Raji (cell line): ENCODE measurements around the gene ATF6.

ENCODE experiments used
- POLR2A ChIP-seq: IDR thresholded peaks from 2 replicates; pipeline ENCODE4 v1.6.1; 2011; ENCODE audit warnings: low read depth, low read length, control low read depth; ENCODE audit not compliant: insufficient read depth

ATF6 gene

DNA sequence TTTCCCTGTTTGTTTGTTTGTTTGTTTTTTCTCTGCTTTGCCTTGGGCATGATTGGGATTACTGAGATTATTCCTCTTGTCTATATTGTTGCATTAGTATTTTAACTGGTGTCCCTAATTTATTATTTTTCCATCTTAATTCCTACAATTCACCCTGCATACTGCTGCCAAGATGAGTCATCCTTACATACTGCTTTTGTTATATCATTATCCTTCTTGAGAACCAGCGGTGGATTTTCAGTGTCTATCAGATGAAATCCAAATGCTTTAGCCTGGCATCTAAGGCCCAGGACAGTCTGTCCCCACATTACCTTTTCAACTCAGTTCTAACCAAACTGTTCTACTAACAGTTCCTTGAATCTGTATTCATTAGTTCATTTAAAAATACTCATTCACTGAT is 155.9 kb downstream of the ATF6 start:
- no peak for TF ChIP-seq POLR2A

DNA sequence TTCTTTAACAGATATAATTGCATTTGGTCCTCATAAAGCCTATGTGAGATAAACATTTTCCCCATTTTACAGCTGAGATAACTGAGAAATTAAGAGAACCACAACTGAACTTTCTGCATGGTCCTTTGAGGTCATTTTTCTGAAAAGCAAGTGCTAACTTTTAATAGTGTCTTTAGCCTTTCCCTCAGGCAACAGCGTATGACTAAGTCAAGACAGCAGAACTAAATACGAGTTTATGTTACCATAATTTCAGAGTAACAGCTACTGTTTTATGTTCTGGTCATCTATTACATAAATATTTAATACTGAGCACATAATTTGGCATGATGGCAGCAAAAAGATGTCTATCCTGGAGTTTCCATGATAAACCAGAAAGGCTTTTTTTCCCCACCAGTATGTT is 161.9 kb downstream of the ATF6 start:
- TF ChIP-seq POLR2A, result no peak

DNA sequence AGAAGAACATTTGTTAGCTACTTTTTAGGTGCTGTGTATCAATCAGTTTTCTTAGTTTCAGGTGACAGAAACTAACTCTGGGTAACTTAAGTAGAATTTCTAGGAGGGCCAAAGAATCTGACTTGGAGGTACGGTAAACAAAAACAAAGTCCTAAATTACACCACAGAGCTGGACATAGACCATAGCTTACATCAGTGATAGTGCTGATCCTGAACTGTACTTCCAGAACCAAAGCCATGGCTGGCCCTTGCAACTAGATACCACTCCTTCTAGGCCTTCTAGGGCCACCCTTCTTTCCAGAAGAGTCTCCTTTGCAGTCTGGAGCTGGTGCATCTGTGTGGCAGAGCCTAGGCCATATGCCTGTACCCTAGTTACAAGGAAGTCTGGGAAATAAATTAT is 163.0 kb downstream of the ATF6 start:
- TF ChIP-seq POLR2A, result no peak

DNA sequence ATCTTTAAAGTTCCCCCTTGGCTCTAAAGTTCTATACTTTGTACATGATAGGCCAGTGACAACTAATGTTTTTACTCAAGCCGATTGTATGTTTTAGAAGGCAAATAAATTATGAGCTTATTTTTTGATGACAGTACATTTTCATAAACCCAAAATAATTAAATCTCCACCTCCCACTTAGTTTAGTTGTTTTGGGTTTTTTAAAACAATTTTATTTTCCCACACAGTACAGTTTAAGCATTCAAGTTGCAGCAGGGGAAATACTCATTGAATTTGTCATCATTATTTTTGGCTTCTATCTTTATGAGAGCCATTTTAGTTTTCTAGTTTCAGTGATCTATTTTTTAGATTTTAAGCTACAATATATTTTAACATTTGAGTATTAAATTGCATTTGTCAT is 163.9 kb downstream of the ATF6 start:
- TF ChIP-seq POLR2A, result no peak

DNA sequence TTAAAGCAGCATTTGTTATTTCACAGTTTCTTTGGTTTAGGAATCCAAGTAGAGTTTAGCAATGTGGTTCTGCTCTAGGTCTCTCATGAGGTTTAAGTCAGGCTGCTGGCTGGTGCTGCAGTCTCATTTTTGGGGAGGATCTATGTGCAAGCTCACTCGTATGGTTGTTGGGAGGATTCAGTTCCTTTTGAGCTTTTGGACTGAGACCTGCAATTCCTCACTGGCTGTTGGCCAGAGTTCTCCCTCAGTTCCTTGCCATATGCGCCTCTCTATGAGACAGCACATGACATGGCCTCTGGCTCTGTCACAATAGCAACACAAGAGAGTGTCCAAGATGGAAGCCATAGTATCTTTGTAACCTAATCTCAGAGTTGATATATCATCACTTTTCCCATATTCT is 166.5 kb downstream of the ATF6 start:
- TF ChIP-seq POLR2A, result no peak

DNA sequence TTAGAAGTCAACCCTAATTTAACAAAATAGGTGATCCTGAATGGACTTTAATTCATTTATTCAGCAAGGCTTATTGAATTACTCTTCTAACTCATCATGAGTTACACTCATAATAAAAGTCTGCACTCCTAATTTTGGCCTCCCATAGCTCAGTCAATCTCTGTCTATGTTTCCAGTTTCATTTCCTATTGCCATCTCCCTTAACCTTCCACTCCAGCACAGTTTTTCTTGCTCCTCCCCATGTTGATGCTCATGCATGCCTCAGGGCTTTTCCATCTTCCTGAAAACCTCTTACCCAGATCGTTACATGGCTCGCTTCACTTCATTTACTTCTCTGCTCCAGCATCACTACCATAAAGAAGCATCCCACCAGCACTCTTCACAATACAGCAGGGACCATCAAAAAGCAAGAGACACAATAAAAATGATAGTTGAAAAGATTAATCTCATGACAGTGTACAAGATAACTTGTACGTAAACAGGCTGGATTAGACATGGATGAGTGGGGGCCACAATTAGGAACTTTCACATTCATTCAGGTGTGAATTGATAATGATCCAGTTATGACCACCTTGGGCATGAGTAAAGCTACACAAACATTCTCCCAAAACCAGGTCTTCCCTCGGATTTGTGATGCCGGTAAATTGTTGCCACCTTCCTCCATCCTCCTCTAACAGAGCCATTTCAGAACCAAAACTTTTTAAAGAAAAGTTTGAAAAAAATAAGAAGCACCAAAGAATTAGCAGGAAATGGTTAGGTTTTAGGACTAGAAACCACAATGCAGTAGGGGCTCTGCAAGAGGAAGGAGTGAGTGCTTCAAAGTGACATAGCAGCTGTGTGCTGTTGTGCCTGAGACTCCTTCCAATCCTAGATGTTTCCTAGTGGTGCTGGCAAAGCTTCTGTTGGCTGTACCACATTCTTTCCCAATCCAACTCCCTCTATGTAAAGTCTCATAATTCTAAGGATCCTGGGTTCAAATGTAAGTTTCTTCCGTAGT is 167.8 kb downstream of the ATF6 start:
- TF ChIP-seq POLR2A, result no peak

DNA sequence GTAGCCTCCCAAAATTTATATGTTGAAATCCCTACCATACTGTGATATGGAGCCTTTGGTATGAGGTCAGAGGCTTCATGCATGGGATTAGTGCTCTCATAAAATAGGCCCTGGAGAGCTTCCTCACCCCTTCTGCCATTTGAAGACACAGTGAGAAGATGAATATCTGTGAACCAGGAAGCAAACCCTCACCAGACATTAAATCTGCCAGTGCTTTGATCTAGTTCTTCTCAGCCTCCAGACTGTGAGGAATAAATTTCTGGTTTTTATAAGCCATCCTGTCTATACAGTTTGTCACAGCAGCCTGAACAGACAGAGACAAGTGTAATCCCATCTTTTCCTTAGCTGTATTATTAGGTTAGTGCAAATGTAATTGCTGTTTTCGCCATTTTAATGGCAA is 169.1 kb downstream of the ATF6 start:
- TF ChIP-seq POLR2A, result no peak

DNA sequence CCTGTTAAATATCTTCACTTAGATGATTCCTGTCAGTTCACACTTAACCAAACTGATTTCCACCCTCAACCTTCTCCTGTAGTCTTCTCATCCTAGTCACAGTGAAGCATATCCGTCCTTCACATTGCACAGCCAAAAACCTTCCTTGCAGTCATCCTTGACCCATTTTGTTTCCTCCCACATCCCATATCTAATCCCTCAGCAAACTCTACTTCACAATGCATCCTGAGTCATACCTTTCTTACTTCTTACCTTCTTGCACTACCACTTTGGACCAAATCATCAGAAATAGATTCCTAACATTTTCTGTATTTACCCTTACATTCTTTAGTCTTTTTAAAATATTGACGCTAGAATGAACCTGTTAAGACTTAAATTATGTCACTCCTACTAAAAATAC is 170.7 kb downstream of the ATF6 start:
- TF ChIP-seq POLR2A, result no peak

DNA sequence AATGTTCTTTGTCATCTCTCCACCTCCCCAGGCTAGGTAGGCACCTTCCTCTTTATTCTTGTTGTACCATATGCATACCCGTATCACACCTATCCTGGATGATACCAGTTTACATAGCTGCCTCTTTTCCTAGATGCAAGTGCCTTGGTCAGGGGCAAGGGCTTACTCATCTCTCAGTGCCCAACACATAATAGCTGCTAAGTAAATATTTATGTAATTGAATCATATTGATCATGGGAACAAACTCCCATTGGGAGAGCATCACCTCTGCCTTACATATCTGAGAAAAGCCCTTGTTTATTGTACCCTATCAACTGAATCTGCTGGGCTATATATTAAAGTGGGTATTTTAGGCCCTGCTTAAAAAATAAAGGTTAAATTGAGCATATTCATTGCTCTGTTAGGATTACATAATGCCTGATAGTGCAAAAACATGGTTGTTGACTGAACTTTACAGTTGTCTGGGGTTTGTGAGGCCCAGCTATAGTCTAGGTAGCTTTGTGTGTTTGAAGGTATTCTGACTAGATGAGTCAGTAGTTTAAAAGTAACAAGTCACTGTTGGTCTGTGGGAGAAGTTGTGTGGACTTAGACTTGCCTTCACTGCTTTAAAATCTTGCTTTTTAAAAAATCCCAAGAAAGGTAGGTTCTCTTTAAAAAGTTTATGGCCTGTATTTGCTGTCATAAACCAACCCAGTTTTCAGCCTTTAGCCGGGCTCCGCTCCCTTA is 174.9 kb downstream of the ATF6 start:
- no peak for TF ChIP-seq POLR2A

DNA sequence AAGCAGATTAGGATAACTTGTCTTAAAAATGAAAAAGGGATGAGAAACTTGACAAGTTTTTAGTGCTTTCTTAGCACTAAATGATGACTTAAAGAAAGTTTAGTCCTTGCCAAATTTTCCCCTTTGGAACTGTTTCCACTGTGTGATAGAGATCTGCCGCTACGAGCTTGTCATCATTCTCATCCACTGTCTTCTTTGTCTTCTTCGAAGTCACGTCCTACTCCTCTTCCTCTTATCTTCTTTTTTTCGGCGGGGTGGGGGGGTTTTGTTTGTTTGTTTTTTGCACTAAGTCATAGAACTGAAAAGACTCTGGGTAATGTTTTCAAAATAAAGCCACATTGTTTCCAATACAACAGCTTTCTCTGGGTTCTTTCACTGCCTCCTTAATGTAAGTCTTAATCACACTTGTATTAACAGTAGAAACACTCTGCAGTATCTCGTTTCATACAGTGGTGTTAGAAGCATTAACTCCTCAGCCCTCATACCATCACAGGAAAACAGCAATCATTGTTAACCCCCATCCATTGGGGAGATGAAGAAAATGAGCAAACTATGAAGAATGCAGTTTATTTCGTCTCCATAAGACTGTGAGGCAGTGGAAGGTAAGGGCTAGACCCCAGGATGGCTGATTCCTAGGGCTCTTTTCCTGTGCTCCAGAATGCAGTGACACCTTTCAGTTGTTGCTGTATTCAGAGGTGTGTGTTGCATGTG is 175.8 kb downstream of the ATF6 start:
- no peak for TF ChIP-seq POLR2A

DNA sequence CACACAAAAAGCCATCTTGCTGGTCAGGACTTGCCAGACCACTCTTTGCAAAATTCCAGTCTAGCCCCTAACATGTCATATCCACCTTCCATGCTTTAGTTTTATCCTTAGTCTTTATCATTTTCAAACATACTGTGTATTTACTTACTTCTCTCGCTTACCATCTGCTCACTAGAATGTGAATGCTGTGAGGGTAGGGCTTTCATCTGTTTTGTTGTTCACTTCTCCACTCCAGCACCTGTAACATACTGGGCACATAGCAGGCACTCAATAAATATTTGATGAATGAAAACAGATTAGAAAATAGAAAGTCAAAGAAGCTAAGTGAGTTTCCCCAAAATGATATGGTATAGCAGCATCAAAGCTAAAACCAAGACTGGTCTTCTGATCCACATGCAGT is 177.6 kb downstream of the ATF6 start:
- TF ChIP-seq POLR2A, result no peak

DNA sequence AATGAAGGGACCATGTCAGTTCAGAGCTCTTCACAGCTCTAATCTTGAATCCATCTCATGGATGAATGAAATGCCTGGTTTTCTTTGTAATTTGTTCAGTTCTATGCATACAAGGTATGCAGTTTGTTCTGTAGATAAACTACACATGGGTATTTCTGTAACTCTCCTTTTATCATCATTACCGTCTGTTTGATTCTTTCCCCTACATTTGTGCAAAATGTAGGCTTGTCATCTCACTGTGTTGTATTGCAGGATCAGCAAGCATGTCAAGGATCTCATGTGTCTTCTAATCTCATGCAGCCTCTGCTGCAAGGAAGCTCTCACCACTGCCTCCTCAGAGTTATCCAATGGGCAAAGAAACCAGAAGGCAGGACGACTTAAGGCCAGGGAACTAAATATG is 178.3 kb downstream of the ATF6 start:
- TF ChIP-seq POLR2A, result no peak

DNA sequence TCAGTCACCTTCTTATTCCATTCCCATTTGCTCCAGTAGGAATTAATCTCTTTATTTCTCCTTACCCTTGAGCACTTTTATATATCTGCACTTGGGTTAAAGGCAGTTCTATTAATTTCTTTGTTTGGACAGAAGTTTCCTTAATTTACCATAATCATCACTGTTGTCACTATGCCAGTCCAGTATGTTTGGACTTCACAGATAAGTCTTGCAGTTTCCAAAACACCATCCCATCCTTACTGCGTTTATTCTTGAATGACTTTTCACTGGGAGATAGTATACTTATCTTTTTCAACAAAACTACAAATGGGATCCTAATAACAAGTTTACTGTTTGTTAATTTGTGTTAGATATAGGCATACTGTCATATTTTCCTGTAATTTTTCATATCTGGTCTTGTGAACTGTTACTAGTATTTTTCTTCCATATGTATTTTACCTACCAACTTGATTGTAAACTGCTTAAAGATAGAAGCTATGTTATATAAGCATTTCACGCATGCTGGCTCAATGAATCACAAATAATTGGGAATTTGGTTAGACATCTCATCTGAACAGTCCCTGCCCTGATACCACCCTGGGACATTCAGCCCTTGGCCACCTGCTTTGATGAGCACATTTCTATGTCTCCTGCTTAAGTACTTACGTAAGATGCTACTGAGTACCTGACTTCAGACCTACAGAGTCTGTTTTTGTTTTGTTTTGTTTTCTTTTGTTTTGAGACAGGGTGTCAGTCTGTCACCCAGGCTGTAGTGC is 179.4 kb downstream of the ATF6 start:
- no peak for TF ChIP-seq POLR2A

DNA sequence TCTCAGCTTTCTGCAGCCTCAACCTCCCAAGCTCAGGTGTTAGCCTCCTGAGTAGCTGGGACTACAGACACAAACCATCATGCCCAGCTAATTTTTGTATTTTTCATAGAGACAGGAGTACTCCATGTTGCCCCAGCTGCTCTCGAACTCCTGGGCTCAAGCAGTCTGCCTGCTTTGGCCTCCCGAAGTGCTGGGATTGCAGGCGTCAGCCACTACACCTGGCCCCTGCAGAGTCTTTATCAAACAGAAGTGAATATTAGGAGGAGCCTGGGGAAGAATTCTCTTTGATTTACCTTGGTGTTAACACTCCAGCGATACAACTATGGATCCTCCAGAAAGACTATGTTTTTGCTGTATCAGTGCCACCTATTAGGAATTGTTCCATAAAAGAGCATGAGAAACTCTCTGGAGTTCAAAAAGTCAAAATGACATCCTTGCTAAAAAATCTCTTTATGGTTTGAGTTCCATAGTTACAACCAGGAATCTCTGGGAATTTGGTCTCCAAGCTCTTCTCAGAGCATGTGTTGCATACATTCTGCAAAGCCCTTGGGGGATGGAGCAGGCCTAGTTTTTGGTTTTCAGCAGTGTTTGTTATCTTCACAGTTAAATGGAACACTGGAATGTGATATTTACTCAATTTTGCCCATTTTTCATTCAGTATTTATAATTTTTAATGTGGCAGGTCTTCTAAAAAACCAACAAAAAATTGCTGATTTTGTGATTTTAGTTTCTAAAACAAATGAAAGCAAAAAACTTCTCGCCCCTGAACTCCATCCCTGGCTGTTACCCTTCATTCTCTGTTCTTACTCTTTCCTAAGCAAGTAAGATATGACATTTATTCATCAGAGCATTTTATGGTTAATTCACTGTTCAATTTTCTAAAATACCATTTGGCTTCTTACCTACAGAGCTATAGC is 180.2 kb downstream of the ATF6 start:
- no peak for TF ChIP-seq POLR2A
